K562 (cell line): ENCODE data around the gene KCNJ14. TPM values are rescaled to one million over a fixed set of nuclear protein-coding genes. Genes with fewer than 3 reads are reported as not detected.

Experiments
- ATAC-seq: fragments of 200-7000 bp; cut with Tn5 transposase; 3 replicates; pipeline ENCODE4 v1.9.1; 2020; ENCODE audit warnings: moderate library complexity
- BruUV-seq: library from RNA; stranded (reverse); fragments of 400-500 nt; replicated peaks from 2 replicates; lab custom pipeline; 2021; lab: Mats Ljungman, UMichigan
- CTCF ChIA-PET: fragments of 300-600 bp; formaldehyde crosslinking; extraction: SDS; loops from one replicate; lab custom pipeline; 2021; ENCODE audit warnings: low intra/inter-chr PET ratio; lab: Yijun Ruan, JAX
- POLR2A ChIA-PET: fragments of 300-600, 350-650 bp; sonication (Branson Sonifier 250); formaldehyde crosslinking; extraction: SDS; loops from one replicate; lab custom pipeline; 2021; ENCODE audit warnings: antibody characterized with exemption, inconsistent platforms; lab: Yijun Ruan, JAX
- DNase-seq, 4 experiments: peaks; one replicate each; pipeline versions ENCODE4 v3.0.0 to v3.0.0-alpha.2; 2011 to 2018; ENCODE audit warnings: low spot score in 3 of 4, mixed read lengths in 3 of 4; ENCODE audit errors: extremely low read depth in 1 of 4
- FAIRE-seq: peaks from 2 replicates; lab custom pipeline; 2011; peaks lifted over from hg19 to GRCh38; lab: Jason Lieb, UNC
- H2AFZ ChIP-seq: 2 replicates; pipeline ENCODE4 v1.6.0; 2011; ENCODE audit warnings: low read depth, low read length, control low read depth, inconsistent platforms
- H3K27ac ChIP-seq: fragments of 200-600 bp; 3 replicates; pipeline ENCODE4 v1.8.0; 2011; ENCODE audit warnings: low read depth, mild to moderate bottlenecking, control low read depth, inconsistent platforms, low read length, moderate library complexity, mixed read lengths; ENCODE audit errors: extremely low read depth
- H3K27me3 ChIP-seq, 2 experiments: fragments of 300-600 bp in 1 of 2; 2 replicates in 1 of 2; 3 replicates in 1 of 2; pipeline versions ENCODE4 v1.6.0 to v1.8.0; 2011; ENCODE audit warnings: inconsistent platforms in 2 of 2, low read length in 2 of 2, mild to moderate bottlenecking in 1 of 2, mixed read lengths in 1 of 2, moderate library complexity in 1 of 2; ENCODE audit not compliant: control insufficient read depth in 2 of 2, insufficient read depth in 2 of 2
- H3K36me3 ChIP-seq: fragments of 300-600 bp; 3 replicates; pipeline ENCODE4 v1.8.0; 2011; ENCODE audit warnings: mild to moderate bottlenecking, low read length, inconsistent platforms; ENCODE audit not compliant: control insufficient read depth, insufficient read depth
- H3K4me1 ChIP-seq, 2 experiments: fragments of 200-600 bp in 1 of 2; replicated peaks in 1 of 2; 2 replicates in 1 of 2; 3 replicates in 1 of 2; pipeline versions ENCODE4 v1.5.1 to v1.8.0; 2011; ENCODE audit warnings: inconsistent platforms in 2 of 2, low read length in 2 of 2, mild to moderate bottlenecking in 1 of 2, mixed read lengths in 1 of 2, moderate library complexity in 1 of 2; ENCODE audit not compliant: control insufficient read depth in 2 of 2, insufficient read depth in 2 of 2
- H3K4me2 ChIP-seq: 2 replicates; pipeline ENCODE4 v1.6.1; 2011; ENCODE audit warnings: low read length, control low read depth, inconsistent platforms, mixed read lengths; ENCODE audit not compliant: insufficient read depth
- H3K4me3 ChIP-seq: fragments of 200-600 bp; sonication (generic), shearing (Covaris generic); 2 replicates; pipeline ENCODE4 v1.5.1; 2016; ENCODE audit warnings: control low read depth, inconsistent platforms
- H3K79me2 ChIP-seq: fragments of 200-600 bp; 3 replicates; pipeline ENCODE4 v1.8.0; 2011; ENCODE audit warnings: low read length, inconsistent platforms; ENCODE audit not compliant: control insufficient read depth, insufficient read depth
- H3K9ac ChIP-seq, 2 experiments: 2 replicates each; pipeline versions ENCODE4 v1.6.0 to v1.6.1; 2011; ENCODE audit warnings: low read depth in 2 of 2, low read length in 2 of 2, control low read depth in 1 of 2, inconsistent platforms in 1 of 2, mild to moderate bottlenecking in 1 of 2, mixed read lengths in 1 of 2; ENCODE audit not compliant: insufficient read depth in 1 of 2
- H3K9me1 ChIP-seq: one replicate; pipeline ENCODE4 v1.6.0; 2011; ENCODE audit warnings: inconsistent platforms, mild to moderate bottlenecking, low read length, moderate library complexity; ENCODE audit not compliant: control insufficient read depth, insufficient read depth
- H3K9me3 ChIP-seq: replicated peaks from 2 replicates; pipeline ENCODE4 v1.5.1; 2011; ENCODE audit warnings: low read depth, low read length, inconsistent platforms; ENCODE audit not compliant: control insufficient read depth, insufficient read depth
- H4K20me1 ChIP-seq: replicated peaks from 2 replicates; pipeline ENCODE4 v1.6.1; 2011; ENCODE audit warnings: low read length, inconsistent platforms, mixed read lengths; ENCODE audit not compliant: control insufficient read depth, insufficient read depth
- SPI1 ChIP-seq: IDR thresholded peaks from 2 replicates; pipeline ENCODE4 v1.6.1; 2011; ENCODE audit warnings: low read depth, low read length, control low read depth, borderline replicate concordance
- TFAM ChIP-seq: fragments of 250-450 bp; sonication (Bioruptor Pico); conservative IDR thresholded peaks from 2 replicates; pipeline ENCODE4 v1.5.0; 2021; ENCODE audit warnings: mild to moderate bottlenecking, moderate library complexity
- ZNF174 ChIP-seq: fragments of 250-450 bp; sonication (Bioruptor Pico); IDR thresholded peaks from 2 replicates; pipeline ENCODE4 v1.4.0; 2020; ENCODE audit warnings: mild to moderate bottlenecking
- WGBS: fragments of 100-300 bp; shearing (Covaris generic); methylation state at CpG from one replicate; pipeline ENCODE4 v1.1.6; 2016; ENCODE audit warnings: low coverage, mixed read lengths; ENCODE audit not compliant: insufficient coverage; ENCODE audit errors: missing lambda C conversion rate; 5-methylcytosine and 5-hydroxymethylcytosine counted together
- in situ Hi-C: fragments of 300-500 bp; cut with MboI; formaldehyde crosslinking; loops from 4 replicates; pipeline ENCODE4 v1.15.0; 2018; ENCODE audit warnings: inconsistent platforms, mixed read lengths
- intact Hi-C: fragments of 100-400 bp; cut with micrococcal nuclease; formaldehyde crosslinking; loops from 2 replicates; pipeline ENCODE4 v1.14.2; 2022
- polyA plus RNA-seq, 8 experiments: library from polyadenylated mRNA; depleted of rRNA in 4 of 8; stranded (reverse) in 5 of 8; unstranded in 3 of 8; fragments of >200 nt; fragmentation: Nextera tagmentation in 2 of 8; fragmentation: Illumina TruSeq in 1 of 8; extraction: Ambion mirVana in 2 of 8; extraction: Trizol in 1 of 8; gene quantifications; 2 replicates each; pipeline versions ENCODE4 v1.2.1 to v1.2.3, GENCODE V29; 2011 to 2014; ENCODE audit warnings: inconsistent platforms in 1 of 8, missing spikeins in 1 of 8
- total RNA-seq, 7 experiments: library from RNA; depleted of rRNA in 6 of 7; stranded (reverse); fragments of >200 nt in 6 of 7; fragmentation: Illumina TruSeq in 2 of 7; extraction: Trizol in 2 of 7; gene quantifications; 2 replicates each; pipeline versions ENCODE4 v1.2.1 to v1.2.3, GENCODE V29; 2011 to 2021; ENCODE audit warnings: low replicate concordance in 1 of 7

KCNJ14 gene
- total and polyA plus RNA-seq, 9 of the 15 experiments (the other 6 are each of a cell fraction or from before 2014, with no cell fraction given): 0.15 to 1.6 (median 0.49) TPM

DNA sequence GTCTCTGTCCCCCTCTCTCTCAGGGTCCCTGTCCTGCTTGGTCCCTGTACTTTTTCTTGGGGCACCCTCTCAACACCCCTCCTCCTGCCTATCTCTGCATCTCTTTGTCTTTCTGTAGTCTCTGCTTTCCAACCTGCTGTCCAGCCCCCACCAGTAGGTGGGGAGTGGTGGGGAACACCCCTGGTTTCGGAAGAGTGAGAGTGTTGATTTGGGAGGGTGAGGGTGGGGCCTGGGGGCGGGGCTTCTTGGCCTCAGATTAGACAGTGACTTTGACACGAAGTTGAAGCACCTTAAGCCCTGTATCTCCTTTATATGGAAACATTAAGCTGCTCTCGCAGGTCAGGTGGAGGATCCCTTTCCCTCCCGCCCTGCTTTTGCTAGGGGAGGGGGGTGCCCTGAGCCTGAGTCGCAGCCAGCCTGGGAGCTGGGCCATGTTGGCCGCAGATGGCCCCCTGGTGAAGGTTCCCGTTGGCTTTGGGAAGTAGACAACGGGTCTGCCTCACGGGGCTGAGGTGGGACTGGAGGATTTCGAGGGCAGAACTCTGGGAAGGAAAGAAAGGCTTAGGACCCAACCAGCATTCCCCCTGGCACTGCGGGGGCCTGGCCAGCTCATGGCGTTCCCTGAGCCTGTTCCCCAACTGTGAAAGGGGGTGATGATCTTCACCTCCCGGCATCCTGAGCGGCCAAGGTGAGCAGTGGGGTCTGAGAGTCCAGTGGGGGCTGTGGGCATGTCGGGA, at the start of gene KCNJ14 (continued):
- TF ChIP-seq TFAM (CRISPR knock-in tag): no peak

DNA sequence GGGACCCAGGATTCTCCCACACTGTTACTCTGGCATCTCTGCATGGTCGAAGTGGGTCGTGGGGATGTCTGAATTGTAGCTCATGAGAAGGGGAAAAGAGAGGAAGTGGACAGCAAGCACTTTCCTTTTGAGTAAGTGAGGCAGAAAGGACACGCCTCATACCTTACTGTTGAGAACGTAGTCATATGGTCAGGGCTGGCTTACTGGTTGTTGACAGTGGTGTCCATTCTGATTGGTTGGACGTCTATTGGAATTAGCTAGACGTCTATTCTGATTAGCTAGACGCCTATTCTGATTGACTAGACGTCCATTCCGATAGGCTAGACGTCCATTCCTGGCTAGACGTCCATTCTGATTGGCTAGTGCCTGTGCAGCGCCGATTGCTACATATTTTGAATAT, 49.5 kb upstream of the KCNJ14 start:
- 79% methylated on average over 12 of the region's 13 CpGs for WGBS
- peaks cover 2% of the 10 kb centered on the region; the same call in 1 of the 2 replicates for H4K20me1 ChIP-seq
- DNase-seq: no peak
- CTCF ChIA-PET: no interaction called here
- no peak overlapping the region for H3K9ac ChIP-seq
- H3K27me3 ChIP-seq: no peaks in the 10 kb centered on the region
- peaks cover 2 to 14% of the 10 kb centered on the region in 2 experiments; a peak in 4 of 5 replicates for H3K4me1 ChIP-seq
- H2AFZ ChIP-seq: no peak overlapping the region
- in situ Hi-C loops: no loop called here
- no peak for ATAC-seq
- BruUV-seq: no TSS peak
- no peaks in the 10 kb centered on the region for H3K9me3 ChIP-seq
- no peak for FAIRE-seq
- H3K79me2 ChIP-seq: peaks cover 53% of the 10 kb centered on the region
- peaks cover 32% of the 10 kb centered on the region; the same call in 2 of the 3 replicates for H3K36me3 ChIP-seq
- H3K4me3 ChIP-seq: no peak overlapping the region
- H3K4me2 ChIP-seq: no peak overlapping the region
- no peak overlapping the region for H3K27ac ChIP-seq
- intact Hi-C loops: no loop called here
- TF ChIP-seq ZNF174 (CRISPR knock-in tag) (no peak), SPI1 (peak; percentile 52; the same call in 1 of the 2 replicates)
- POLR2A ChIA-PET: no interaction called here
- H3K9me1 ChIP-seq: no peaks in the 10 kb centered on the region
